PC-3 (cell line): ENCODE results near the gene USH2A.

Source experiments
- EZH2 ChIP-seq: fragments of 300-600 bp; sonication (generic); IDR thresholded peaks from one replicate; pipeline ENCODE4 v1.6.1; 2017; ENCODE audit warnings: antibody characterized with exemption, mild to moderate bottlenecking, low read length; ENCODE audit not compliant: unreplicated experiment
- TF ChIP-seq, protein P1 (sequence below): fragments of 300-600 bp; sonication (generic); conservative IDR thresholded peaks from 2 replicates; pipeline ENCODE4 v1.5.1; 2017; ENCODE audit warnings: antibody characterized with exemption, low read depth, mild to moderate bottlenecking, low read length

- TF ChIP-seq EZH2, result no peak
- TF ChIP-seq, protein P1, sequence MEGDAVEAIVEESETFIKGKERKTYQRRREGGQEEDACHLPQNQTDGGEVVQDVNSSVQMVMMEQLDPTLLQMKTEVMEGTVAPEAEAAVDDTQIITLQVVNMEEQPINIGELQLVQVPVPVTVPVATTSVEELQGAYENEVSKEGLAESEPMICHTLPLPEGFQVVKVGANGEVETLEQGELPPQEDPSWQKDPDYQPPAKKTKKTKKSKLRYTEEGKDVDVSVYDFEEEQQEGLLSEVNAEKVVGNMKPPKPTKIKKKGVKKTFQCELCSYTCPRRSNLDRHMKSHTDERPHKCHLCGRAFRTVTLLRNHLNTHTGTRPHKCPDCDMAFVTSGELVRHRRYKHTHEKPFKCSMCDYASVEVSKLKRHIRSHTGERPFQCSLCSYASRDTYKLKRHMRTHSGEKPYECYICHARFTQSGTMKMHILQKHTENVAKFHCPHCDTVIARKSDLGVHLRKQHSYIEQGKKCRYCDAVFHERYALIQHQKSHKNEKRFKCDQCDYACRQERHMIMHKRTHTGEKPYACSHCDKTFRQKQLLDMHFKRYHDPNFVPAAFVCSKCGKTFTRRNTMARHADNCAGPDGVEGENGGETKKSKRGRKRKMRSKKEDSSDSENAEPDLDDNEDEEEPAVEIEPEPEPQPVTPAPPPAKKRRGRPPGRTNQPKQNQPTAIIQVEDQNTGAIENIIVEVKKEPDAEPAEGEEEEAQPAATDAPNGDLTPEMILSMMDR, result no peak
These were observed 213.2 kb downstream of the USH2A start for GRCh38 chr1:216210081-216210480.
